ENCODE results near the gene TVP23A. TPM values are rescaled to one million over a fixed set of nuclear protein-coding genes. Genes with fewer than 3 reads are reported as not detected.
"Not testable (repeated sequence)": the region's sequence is repeated elsewhere in the genome, so short reads cannot be mapped to it uniquely, and the experiment has no call there.

TVP23A gene
- total RNA-seq, 2 experiments from 2014 or later = not detected

DNA sequence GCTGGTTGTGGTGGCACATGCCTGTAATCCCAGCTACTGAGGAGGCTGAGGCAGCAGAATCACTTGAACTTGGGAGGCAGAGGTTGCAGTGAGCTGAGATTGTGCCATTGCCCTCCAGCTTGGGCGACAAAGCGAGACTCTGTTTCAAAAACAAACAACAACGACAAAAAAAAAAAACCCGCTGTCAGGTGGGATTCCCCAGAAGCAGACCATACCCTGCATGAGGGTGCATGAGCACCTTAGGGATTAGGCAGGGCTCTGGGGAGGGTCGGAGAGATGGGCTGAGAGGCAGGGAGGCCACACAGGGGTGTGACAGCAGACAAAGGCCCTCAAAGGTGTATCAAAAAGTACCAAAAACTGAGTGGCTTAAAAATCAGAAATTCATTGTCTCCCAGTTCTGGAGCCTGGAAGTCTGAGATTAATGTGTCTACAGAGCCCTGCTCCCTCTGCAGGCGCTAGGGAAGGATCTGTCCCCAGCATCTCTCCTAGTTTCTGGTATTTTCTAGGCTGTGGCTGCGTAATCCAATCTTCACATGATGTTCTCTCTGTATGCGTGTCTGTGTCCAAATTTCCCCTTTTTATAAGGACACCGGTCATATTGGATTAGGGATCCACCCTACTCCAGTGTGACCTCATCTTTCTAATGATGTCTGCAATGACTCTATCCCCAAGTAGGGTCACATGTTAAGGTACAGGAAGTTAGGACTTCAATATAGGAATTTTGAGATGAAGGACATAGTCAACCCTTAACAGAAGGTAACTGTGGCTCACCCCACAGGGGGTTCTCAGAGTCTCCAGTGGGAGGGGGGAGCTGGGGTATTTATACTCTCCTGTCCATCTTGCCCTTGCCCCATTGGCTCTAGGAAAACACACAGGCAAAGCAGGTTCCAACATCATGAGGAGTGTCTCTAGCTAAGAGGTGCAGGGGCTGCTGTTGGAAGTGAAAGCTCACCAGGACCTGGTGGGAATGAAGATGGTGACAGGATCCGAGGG lies 13.6 kb upstream of the TVP23A start:
- H3K4me3 Mint-ChIP-seq = no peak overlapping the region
- CTCF ChIA-PET = no interaction called here
- H3K9me3 Mint-ChIP-seq = no peaks in the 10 kb centered on the region
- H3K27ac Mint-ChIP-seq = no peak overlapping the region
- no peaks in the 10 kb centered on the region for H3K4me1 Mint-ChIP-seq
- DNase-seq = no peak
- POLR2A ChIA-PET = no interaction called here
- peaks cover 17% of the 10 kb centered on the region for H3K27me3 Mint-ChIP-seq
- no peaks in the 10 kb centered on the region for H3K36me3 Mint-ChIP-seq (ENCODE audit: low read depth)

DNA sequence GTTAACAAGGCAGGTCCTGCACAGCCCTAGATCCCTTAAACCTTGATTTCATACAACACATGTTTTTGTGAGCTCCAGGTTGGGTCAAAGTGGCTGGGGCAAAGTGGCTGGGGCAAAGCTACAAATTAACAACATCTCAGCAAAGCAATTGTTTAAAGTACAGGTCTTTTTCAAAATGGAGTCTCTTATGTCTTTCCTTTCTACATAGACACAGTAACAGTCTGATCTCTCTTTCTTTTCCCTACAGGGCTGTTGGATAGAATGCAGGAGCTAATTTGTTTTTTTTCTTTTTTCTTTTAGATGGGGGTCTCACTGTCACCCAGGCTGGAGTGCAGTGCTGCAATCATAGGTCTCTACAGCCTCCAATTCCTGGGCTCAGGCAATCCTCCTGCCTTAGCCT lies 11.6 kb upstream of the TVP23A start:
- CTCF ChIA-PET = interaction anchor here (0.6 to 1.1 kb wide), 2 partner anchors 89 to 1184 kb away, joined by 3 read pairs; no protein-coding TSS in a partner anchor
- H3K4me3 Mint-ChIP-seq; POLR2A ChIA-PET; H3K27ac Mint-ChIP-seq; H3K4me1 Mint-ChIP-seq; DNase-seq; H3K36me3 Mint-ChIP-seq (ENCODE audit: low read depth); H3K9me3 Mint-ChIP-seq: not testable (repeated sequence)
- H3K27me3 Mint-ChIP-seq = peaks cover 15% of the 10 kb centered on the region

DNA sequence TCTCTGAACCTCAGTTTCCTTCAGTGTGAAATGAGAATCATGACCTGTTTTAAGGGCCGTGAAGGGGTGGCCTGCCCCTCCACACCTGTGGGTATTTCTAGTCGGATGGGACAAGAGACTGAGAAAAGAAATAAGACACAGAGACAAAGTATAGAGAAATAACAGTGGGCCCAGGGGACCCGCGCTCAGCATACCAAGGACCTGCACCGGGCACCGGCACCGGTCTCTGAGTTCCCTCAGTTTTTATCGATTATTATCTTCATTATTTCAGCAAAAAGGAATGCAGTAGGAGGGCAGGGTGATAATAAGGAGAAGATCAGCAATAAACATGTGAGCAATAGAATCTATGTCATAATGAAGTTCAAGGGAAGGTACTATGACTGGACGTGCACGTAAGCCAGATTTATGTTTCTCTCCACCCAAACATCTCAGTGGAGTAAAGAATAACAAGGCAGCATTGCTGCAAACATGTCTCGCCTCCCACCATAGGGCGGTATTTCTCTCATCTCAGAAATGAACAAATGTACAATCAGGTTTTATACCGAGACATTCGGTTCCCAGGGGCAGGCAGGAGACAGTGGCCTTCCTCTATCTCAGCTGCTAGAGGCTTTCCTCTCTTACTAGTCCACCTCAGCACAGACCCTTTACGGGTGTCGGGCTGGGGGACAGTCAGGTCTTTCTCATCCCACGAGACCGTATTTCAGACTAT lies 10.9 kb upstream of the TVP23A start:
- CTCF ChIA-PET = interaction anchor here (0.6 to 1.1 kb wide), 2 partner anchors 89 to 1185 kb away, joined by 3 read pairs; no protein-coding TSS in a partner anchor
- H3K4me1 Mint-ChIP-seq; H3K27ac Mint-ChIP-seq; DNase-seq; H3K36me3 Mint-ChIP-seq (ENCODE audit: low read depth); H3K9me3 Mint-ChIP-seq; POLR2A ChIA-PET; H3K4me3 Mint-ChIP-seq: not testable (repeated sequence)
- peaks cover 15% of the 10 kb centered on the region for H3K27me3 Mint-ChIP-seq

DNA sequence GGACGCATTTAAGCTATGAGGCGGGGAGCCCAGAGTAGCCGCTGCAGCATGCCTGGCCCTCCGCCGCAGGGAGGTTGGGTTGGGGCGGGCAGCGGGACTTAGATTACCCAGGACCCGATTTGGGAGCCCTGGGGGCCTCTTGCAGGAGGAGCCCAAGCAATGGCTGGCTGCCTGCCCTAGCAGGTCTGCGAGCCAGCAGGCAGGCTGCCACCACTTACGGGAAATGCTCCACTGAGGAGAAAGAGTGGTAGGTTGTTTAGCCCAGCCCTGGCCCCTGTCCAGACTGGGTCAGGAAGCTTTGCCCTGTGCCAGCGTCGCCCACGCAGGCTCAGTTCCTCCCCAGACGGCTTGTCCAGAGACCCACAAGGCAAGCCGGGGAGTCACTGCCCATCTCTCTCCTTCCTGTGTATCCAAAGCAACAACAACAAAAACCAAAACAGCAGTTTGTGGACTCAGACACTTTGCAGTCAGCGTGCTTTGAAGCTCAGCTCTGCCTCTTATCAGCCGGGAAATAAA lies 10.3 kb upstream of the TVP23A start:
- ChIA-PET CTCF (no interaction called here), POLR2A (no interaction called here)

DNA sequence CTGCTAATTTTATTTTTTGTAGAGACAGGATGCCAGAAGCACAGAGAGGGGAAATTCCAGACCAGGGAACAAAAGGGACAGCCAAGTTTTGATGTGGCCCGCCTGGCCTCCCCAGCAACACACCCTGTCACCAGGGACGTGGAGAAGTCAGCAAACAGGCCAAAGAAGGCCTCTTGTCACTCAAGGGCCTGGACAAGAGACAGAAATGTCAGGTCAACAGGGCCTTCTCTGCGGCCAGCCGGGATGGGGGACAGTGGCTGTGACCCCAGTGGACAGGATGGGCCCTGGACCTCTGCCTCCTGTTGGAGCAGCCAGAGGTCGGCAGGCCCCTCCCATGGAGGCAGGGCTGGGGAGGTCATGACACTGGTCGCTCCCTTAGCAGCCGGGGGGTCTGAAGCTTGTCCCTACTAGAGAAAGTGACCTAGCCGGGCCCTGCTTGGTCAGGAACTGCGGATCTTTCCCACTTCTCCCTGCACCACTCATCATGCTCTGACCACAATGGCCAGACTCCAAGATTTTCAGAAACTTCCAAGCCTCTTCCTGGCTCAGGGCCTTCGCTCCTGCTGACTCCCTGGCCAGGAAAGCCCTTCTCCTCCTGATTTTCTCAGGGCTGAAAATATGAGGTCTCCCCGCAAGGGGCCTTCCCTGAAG lies 9.2 kb upstream of the TVP23A start:
- Mint-ChIP-seq H3K9me3 (no peaks in the 10 kb centered on the region), H3K4me3 (no peak overlapping the region), H3K36me3 (ENCODE audit: low read depth) (no peaks in the 10 kb centered on the region), H3K27ac (no peak overlapping the region), H3K27me3 (peaks cover 11% of the 10 kb centered on the region), H3K4me1 (no peaks in the 10 kb centered on the region)
- DNase-seq = no peak
- ChIA-PET POLR2A (no interaction called here), CTCF (no interaction called here)

More for the DNA sequence above, 10.3 kb upstream of the TVP23A start:
- H3K9me3 Mint-ChIP-seq = no peaks in the 10 kb centered on the region
- no peak for DNase-seq
- no peaks in the 10 kb centered on the region for H3K36me3 Mint-ChIP-seq (ENCODE audit: low read depth)
- no peak overlapping the region for H3K4me3 Mint-ChIP-seq
- H3K4me1 Mint-ChIP-seq = no peaks in the 10 kb centered on the region
- peaks cover 11% of the 10 kb centered on the region for H3K27me3 Mint-ChIP-seq
- H3K27ac Mint-ChIP-seq = no peak overlapping the region

DNA sequence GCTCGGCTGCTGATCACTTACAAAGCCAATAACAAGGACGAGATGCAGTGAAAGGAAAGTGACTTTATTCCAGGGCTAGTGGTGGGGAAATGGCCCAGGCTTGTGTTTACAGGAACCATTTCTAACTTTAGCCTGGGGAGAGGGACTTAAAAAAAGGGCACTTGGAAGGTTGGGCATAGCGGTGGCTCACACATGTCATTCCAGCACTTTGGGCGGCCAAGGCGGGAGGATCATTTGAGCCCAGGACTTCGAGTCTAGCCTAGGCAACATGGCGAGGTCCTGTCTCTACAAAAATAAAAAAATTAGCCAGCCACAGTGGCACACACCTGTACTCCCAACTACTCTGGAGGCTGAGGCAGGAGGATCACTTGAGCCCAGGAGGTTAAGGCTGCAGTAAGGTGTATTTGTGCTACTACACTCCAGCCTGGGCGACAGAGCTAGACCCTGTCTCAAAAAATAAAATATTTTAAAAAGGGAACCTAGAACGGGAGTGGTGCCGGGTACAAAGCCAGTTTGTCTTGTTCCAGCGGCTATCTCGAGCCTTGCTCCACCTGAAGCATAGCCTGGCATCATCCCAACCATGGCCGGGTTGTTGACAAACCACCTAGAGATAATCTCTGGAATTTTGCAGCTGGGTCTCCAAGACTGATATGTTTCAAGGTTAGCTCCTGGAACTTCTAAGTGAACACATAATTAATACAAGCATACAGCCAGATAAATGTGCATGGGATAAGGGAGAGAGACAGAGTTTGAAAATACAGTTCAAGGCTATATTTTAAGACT lies 5.7 kb upstream of the TVP23A start:
- Mint-ChIP-seq H3K4me1 (no peaks in the 10 kb centered on the region), H3K4me3 (no peak overlapping the region), H3K36me3 (ENCODE audit: low read depth) (no peaks in the 10 kb centered on the region), H3K9me3 (no peaks in the 10 kb centered on the region), H3K27me3 (peaks cover 3% of the 10 kb centered on the region), H3K27ac (no peak overlapping the region)
- ChIA-PET POLR2A (no interaction called here), CTCF (interaction anchor here (1.2 kb wide), 1 partner anchor 17 kb away, joined by 3 read pairs; no protein-coding TSS in a partner anchor)
- DNase-seq = no peak

DNA sequence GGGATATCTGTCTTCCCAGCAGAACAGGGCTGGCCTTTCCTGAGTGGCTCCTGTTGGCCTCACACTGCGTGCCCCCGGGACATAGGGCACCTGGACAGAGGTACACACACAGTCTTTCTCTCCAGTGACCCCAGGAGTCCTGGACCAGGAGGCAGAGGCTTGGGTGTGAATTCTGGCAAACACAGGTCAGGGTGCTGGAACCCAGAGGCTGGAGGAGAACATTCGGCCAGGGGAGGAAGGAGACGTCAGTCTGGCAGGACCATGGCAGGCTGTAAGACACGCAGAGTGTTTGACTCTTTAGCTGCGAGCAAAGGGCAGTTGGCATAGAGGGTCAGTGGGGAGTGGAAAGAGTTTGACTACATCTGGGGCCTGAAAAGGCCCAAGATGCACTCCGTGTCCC lies 4.1 kb upstream of the TVP23A start:
- Mint-ChIP-seq H3K27me3 (peaks cover 3% of the 10 kb centered on the region), H3K4me3 (no peak overlapping the region), H3K27ac (no peak overlapping the region), H3K4me1 (no peaks in the 10 kb centered on the region), H3K9me3 (no peaks in the 10 kb centered on the region), H3K36me3 (ENCODE audit: low read depth) (no peaks in the 10 kb centered on the region)
- ChIA-PET CTCF (no interaction called here), POLR2A (no interaction called here)
- no peak for DNase-seq

DNA sequence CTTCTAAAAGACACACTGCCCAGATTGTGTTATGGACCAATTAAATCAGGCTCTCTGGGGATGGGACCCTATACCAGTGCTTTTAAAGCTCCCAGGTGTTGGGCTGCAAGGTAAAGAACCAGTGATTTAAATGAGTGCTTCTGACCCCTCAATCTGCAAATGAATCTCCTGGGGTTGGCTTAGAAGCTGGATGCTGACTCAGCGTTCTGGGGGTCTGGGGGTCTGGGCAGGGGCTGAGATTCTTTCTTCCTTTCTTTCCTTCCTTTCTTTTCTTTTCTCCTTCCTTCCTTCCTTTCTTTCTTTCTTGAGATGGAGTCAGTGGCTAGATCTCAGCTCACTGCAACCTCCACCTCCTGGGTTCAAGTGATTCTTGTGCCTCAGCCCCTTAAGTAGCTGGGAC lies 2.0 kb upstream of the TVP23A start:
- ChIA-PET CTCF (interaction anchor here (1.4 to 1.6 kb wide), 2 partner anchors 13 to 17 kb away, joined by 7 to 8 read pairs; no protein-coding TSS in a partner anchor), POLR2A (no interaction called here)
- no peak overlapping the region for H3K27ac Mint-ChIP-seq
- H3K4me3 Mint-ChIP-seq = no peak overlapping the region
- peaks cover 8% of the 10 kb centered on the region for H3K27me3 Mint-ChIP-seq
- H3K9me3 Mint-ChIP-seq = no peaks in the 10 kb centered on the region
- DNase-seq = no peak
- H3K36me3 Mint-ChIP-seq (ENCODE audit: low read depth) = no peaks in the 10 kb centered on the region
- no peaks in the 10 kb centered on the region for H3K4me1 Mint-ChIP-seq

DNA sequence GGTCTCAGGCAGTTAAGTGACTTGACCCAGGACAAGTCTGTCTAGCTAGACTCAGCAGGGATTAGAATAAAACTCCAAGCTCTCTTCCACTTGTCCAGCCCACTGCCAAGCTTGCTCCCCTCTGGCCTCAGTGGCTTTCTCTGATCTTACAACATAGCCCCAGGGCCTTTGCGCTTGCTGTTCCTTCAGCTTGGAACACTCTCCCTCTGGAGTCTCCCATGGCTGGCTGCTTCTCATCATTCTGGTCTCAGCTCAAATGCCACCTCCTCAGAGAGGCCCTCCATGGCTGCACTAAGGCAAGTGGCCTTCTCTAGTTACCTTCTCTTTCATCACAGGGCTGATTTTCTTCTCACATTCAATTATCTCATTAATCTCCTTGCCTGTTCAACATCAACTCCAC lies 1.1 kb downstream of the TVP23A start:
- CTCF ChIA-PET = no interaction called here
- no peak for DNase-seq
- H3K36me3 Mint-ChIP-seq (ENCODE audit: low read depth) = no peaks in the 10 kb centered on the region
- H3K4me3 Mint-ChIP-seq = no peak overlapping the region
- H3K9me3 Mint-ChIP-seq = no peaks in the 10 kb centered on the region
- H3K27ac Mint-ChIP-seq = no peak overlapping the region
- H3K4me1 Mint-ChIP-seq = peaks cover 3% of the 10 kb centered on the region
- POLR2A ChIA-PET = no interaction called here
- H3K27me3 Mint-ChIP-seq = peaks cover 9% of the 10 kb centered on the region

DNA sequence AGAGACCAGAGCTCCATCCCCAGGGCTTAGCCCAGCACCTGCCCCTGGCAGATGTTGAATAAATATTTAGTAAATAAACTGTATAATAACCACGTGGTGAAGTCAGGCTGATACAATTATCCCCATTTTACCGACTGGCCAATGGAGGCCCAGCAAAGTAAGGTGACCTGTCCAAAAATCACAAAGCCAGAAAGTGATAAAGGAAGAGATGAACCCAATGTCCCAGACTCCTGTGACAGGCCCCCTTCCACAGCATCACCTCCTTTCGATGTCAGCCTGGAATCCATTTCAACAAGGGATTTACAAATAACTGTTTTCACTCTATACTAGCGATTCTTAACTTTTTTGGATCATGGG lies 5.5 kb downstream of the TVP23A start:
- no peaks in the 10 kb centered on the region for H3K36me3 Mint-ChIP-seq (ENCODE audit: low read depth)
- DNase-seq = no peak
- H3K27me3 Mint-ChIP-seq = peaks cover 14% of the 10 kb centered on the region
- H3K27ac Mint-ChIP-seq = no peak overlapping the region
- ChIA-PET POLR2A (no interaction called here), CTCF (no interaction called here)
- peaks cover 5% of the 10 kb centered on the region for H3K9me3 Mint-ChIP-seq
- H3K4me3 Mint-ChIP-seq = no peak overlapping the region
- peaks cover 8% of the 10 kb centered on the region for H3K4me1 Mint-ChIP-seq

DNA sequence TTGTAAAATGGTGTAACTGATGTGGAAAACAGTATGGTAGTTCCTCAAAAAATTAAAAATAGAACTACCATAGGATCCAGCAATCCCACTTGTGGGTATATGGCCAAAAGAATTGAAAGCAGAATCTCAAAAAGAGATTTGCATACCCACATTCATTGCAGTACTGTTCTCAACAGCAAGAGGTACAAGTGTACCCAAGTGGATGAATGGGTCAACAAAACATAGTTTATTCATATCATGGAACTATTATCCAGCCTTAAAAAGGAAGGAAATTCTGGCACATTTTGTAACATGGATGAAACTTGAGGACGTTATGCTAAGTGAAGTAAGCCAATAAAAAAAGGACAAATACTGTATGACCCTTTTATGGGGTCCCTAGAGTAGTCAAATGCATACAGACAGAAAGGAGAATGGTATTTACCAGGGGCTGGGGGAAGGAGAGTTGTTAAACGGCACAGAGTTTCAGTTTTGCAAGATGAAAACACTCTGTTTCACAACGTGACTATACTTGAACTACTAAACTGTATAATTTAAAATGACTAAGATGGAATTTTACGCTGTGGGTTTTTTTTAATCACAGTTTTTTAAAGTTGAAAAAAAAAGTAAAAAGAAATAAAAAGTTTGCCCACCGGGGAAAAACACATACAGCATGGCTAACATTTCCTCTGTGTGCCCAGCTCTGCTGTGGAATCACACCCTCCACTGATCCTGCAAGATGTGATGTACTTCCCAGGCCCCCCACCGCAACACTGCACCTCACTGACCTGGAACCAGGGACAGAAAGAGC lies 6.1 kb downstream of the TVP23A start:
- Mint-ChIP-seq H3K4me1 (peaks cover 8% of the 10 kb centered on the region), H3K4me3 (no peak overlapping the region), H3K36me3 (ENCODE audit: low read depth) (no peaks in the 10 kb centered on the region), H3K27ac (peak overlapping the region; percentile 41), H3K9me3 (peaks cover 5% of the 10 kb centered on the region), H3K27me3 (peaks cover 15% of the 10 kb centered on the region)
- DNase-seq = no peak
- POLR2A ChIA-PET = no interaction called here
- CTCF ChIA-PET = no interaction called here

DNA sequence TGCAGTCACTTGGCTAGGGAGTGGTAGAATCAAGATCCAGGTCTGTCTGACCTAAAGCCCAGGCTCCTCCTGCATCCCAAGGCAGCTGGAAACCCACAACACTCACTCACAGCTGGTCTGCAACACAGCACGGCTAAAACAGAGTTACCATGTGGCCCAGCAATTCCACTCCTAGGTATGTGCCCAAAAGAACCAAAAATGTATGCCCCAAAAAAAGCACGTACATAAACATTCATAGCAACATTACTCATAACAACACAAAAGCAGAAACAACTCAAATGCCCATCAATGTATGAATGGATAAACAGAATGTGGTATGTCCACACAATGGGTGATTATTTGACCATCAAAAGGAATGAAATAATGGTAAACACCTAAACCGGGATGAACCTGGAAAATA lies 8.9 kb downstream of the TVP23A start:
- H3K9me3 Mint-ChIP-seq = peaks cover 5% of the 10 kb centered on the region
- H3K36me3 Mint-ChIP-seq (ENCODE audit: low read depth) = no peaks in the 10 kb centered on the region
- no peak overlapping the region for H3K27ac Mint-ChIP-seq
- no peak overlapping the region for H3K4me3 Mint-ChIP-seq
- DNase-seq = no peak
- peaks cover 8% of the 10 kb centered on the region for H3K4me1 Mint-ChIP-seq
- ChIA-PET CTCF (interaction anchor here (0.5 kb wide), 1 partner anchor 498 kb away, joined by 3 read pairs; no protein-coding TSS in a partner anchor), POLR2A (no interaction called here)
- H3K27me3 Mint-ChIP-seq = peaks cover 23% of the 10 kb centered on the region

Data from activated CD4-positive, alpha-beta T cell treated with anti-CD3 and anti-CD28 coated beads, Interleukin-2, amount 10 ng/mL, durations not matched to agents 7 days and 5 days (primary cell).